Subcutaneous abdominal adipose tissue (tissue), 5 donors: Measurements from ENCODE around the gene LSAMP.

Experiments
- H3K27ac ChIP-seq: one replicate; pipeline ENCODE4 v1.7.0; 2013; ENCODE audit warnings: low read depth, mild to moderate bottlenecking, inconsistent platforms, low read length, moderate library complexity
- H3K27me3 ChIP-seq, 5 donors: one replicate each; pipeline ENCODE4 v1.7.0; 2013; ENCODE audit warnings: low read length in 5 of 5, inconsistent platforms in 1 of 5; ENCODE audit not compliant: control insufficient read depth in 5 of 5, insufficient read depth in 4 of 5
- H3K36me3 ChIP-seq, 5 donors: one replicate each; pipeline ENCODE4 v1.7.0; 2013; ENCODE audit warnings: low read length in 5 of 5; ENCODE audit not compliant: control insufficient read depth in 5 of 5, insufficient read depth in 5 of 5
- H3K4me1 ChIP-seq, 5 donors: one replicate each; pipeline ENCODE4 v1.7.0; 2013; ENCODE audit warnings: low read length in 5 of 5, mild to moderate bottlenecking in 3 of 5, moderate library complexity in 1 of 5; ENCODE audit not compliant: control insufficient read depth in 5 of 5, insufficient read depth in 5 of 5
- H3K4me3 ChIP-seq, 5 donors: one replicate each; pipeline ENCODE4 v1.7.0; 2013; ENCODE audit warnings: low read length in 5 of 5, low read depth in 1 of 5
- H3K9ac ChIP-seq, 5 donors: one replicate each; pipeline ENCODE4 v1.7.0; 2013; ENCODE audit warnings: low read length in 5 of 5, mild to moderate bottlenecking in 4 of 5, moderate library complexity in 3 of 5
- H3K9me3 ChIP-seq, 5 donors: one replicate each; pipeline ENCODE4 v1.7.0; 2013; ENCODE audit warnings: low read length in 5 of 5; ENCODE audit not compliant: control insufficient read depth in 5 of 5
- donor health status: healthy.
- donor health status: healthy.
- donor health status: healthy.
- donor health status: healthy.
- donor health status: healthy.

The LSAMP gene

GRCh38 chr3:116378077-116378476, 67.2 kb downstream of the LSAMP start:
- H3K4me3 ChIP-seq, result no peak overlapping the region
- no peaks in the 10 kb centered on the region for H3K36me3 ChIP-seq
- no peak overlapping the region for H3K27ac ChIP-seq
- no peaks in the 10 kb centered on the region for H3K27me3 ChIP-seq
- no peak overlapping the region for H3K9ac ChIP-seq
- no peaks in the 10 kb centered on the region for H3K4me1 ChIP-seq
- no peaks in the 10 kb centered on the region for H3K9me3 ChIP-seq

GRCh38 chr3:116374901-116375300, 70.4 kb downstream of the LSAMP start:
- Histone ChIP-seq H3K4me1 (no peaks in the 10 kb centered on the region), H3K9me3 (no peaks in the 10 kb centered on the region), H3K27me3 (no peaks in the 10 kb centered on the region), H3K27ac (no peak overlapping the region), H3K36me3 (no peaks in the 10 kb centered on the region), H3K9ac (no peak overlapping the region), H3K4me3 (no peak overlapping the region)

DNA sequence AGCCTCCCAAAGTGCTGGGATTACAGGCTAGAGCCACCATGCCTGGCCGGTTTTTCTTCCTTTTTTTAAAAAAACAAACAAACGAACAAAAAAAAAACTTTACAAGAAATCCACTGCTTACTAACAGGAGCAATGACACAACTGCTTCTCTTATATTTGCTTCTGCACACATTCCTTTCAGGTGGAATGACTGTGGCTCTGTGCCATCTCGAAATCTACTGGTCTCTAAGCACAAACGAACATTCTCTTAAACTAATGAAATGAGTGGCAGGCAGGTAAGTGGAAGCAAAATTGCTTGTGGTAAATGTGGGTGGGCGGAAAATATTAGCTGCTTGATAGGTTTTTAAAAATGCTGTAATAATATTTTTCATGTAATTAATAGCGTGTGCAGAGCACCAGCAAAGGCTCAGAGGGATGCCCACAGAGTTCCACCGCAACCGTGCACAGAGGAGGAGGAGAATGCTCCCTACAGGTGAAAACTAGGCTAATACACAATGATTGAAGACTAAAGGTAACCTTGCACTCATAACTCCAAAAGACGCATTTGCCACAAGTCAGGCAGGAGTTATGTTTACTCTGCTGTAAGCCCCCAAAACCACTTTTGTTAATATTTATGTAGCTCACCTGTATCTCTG, 77.4 kb downstream of the LSAMP start:
- Histone ChIP-seq H3K9me3 (no peaks in the 10 kb centered on the region), H3K9ac (no peak overlapping the region), H3K4me1 (no peaks in the 10 kb centered on the region), H3K4me3 (no peak overlapping the region), H3K27ac (no peak overlapping the region), H3K27me3 (no peaks in the 10 kb centered on the region), H3K36me3 (no peaks in the 10 kb centered on the region)

GRCh38 chr3:116356056-116356455, 89.2 kb downstream of the LSAMP start:
- Histone ChIP-seq H3K9ac (no peak overlapping the region), H3K27ac (no peak overlapping the region), H3K9me3 (no peaks in the 10 kb centered on the region), H3K27me3 (no peaks in the 10 kb centered on the region), H3K36me3 (no peaks in the 10 kb centered on the region), H3K4me3 (no peak overlapping the region), H3K4me1 (no peaks in the 10 kb centered on the region)

DNA sequence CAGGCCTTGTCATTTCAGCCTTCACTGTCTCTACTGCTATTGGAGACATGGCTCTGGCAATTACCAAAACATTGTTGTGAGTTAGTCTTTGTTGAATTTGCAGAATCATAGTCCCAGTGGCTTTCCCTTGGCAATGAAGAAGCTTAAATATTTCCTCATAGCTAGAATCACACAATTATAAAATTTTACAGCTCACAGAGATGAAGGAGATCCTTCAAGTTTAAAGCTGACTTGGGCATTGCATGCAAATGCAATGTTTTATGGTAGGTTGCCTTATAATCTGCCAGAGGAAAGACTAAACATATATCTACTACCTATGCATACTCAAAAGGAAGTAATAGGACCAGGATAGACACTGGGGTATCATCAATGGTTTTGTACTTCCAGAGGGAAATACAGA, 90.9 kb downstream of the LSAMP start:
- H3K9ac ChIP-seq, result no peak overlapping the region
- no peaks in the 10 kb centered on the region for H3K4me1 ChIP-seq
- H3K27ac ChIP-seq, result no peak overlapping the region
- H3K4me3 ChIP-seq, result no peak overlapping the region
- no peaks in the 10 kb centered on the region for H3K27me3 ChIP-seq
- no peaks in the 10 kb centered on the region for H3K9me3 ChIP-seq
- no peaks in the 10 kb centered on the region for H3K36me3 ChIP-seq

DNA sequence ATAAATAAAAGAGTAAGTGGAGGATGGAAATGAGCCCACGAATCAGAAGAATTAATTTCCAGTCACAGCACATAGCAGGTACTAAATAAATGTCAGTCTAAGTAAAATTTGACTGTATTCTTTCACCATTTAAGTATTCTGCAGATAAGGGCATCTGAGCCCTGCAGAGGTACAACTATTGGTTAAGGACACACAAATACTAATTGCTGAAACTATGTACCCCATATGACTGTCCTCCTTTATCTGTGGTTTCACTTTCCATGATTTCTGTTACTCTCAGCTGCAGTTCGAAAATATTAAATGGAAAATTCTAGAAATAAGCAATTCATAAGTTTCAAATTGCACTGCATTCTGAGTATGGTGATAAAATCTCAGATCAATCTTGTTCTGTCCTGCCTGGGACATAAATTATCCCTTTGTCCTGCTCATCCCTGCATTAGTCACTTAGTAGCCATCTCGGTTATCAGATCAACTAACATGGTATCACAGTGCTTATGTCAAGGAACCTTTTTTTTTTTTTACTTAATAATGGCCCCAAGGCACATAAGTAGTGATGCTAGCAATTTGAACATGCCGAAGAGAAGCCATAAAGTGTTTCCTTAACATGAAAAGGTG, 95.1 kb downstream of the LSAMP start:
- no peaks in the 10 kb centered on the region for H3K9me3 ChIP-seq
- H3K27ac ChIP-seq, result no peak overlapping the region
- H3K4me3 ChIP-seq, result no peak overlapping the region
- no peaks in the 10 kb centered on the region for H3K4me1 ChIP-seq
- H3K9ac ChIP-seq, result no peak overlapping the region
- no peaks in the 10 kb centered on the region for H3K27me3 ChIP-seq
- H3K36me3 ChIP-seq, result no peaks in the 10 kb centered on the region

DNA sequence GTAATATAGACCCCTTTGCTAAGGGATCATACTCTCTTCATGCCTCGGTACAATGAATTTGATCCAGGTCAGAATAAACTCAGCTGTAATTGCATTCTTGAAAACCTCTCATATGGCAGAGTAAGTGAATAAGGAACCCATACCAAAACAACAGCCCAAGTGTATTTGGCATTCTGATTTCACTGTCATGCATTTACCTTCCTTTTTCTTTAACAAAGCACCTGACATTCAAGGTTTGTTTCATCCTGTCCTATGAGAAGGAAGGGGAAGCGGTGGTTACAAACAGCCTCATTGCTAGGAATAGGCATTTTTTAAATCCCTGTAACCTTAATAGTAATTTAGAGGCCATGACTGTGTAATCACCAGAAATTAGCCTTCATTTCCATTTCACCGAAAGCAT, 97.1 kb downstream of the LSAMP start:
- no peaks in the 10 kb centered on the region for H3K36me3 ChIP-seq
- H3K9me3 ChIP-seq, result no peaks in the 10 kb centered on the region
- H3K4me3 ChIP-seq, result no peak overlapping the region
- no peak overlapping the region for H3K27ac ChIP-seq
- H3K9ac ChIP-seq, result no peak overlapping the region
- no peaks in the 10 kb centered on the region for H3K27me3 ChIP-seq
- no peaks in the 10 kb centered on the region for H3K4me1 ChIP-seq

- no peaks in the 10 kb centered on the region for H3K36me3 ChIP-seq
- H3K27ac ChIP-seq, result no peak overlapping the region
- no peak overlapping the region for H3K4me3 ChIP-seq
- H3K9ac ChIP-seq, result no peak overlapping the region
- no peaks in the 10 kb centered on the region for H3K27me3 ChIP-seq
- H3K9me3 ChIP-seq, result no peaks in the 10 kb centered on the region
- no peaks in the 10 kb centered on the region for H3K4me1 ChIP-seq
These were observed 102.8 kb downstream of the LSAMP start for GRCh38 chr3:116342499-116342898.

DNA sequence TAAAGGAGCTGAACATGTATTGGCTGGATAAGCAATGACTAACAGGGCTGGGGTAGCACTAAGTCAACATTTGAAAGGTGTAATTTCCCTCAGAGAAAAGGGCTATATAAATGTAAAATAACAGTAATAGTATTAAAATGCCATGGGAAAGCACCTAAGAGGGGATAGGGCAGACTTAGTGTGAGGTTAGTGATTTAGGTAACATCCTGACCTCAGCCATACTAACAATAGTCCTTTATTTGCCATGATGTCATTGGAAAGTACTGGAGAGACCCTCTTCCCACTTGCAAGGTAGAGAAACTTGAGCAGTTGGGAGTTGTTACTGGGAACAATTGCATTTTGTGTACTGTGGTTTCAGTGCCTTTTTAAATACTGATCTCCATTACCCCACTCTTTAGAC, 103.4 kb downstream of the LSAMP start:
- Histone ChIP-seq H3K4me3 (no peak overlapping the region), H3K27ac (no peak overlapping the region), H3K36me3 (no peaks in the 10 kb centered on the region), H3K4me1 (no peaks in the 10 kb centered on the region), H3K9me3 (no peaks in the 10 kb centered on the region), H3K27me3 (no peaks in the 10 kb centered on the region), H3K9ac (no peak overlapping the region)

- Histone ChIP-seq H3K9me3 (no peaks in the 10 kb centered on the region), H3K27me3 (no peaks in the 10 kb centered on the region), H3K9ac (no peak overlapping the region), H3K27ac (no peak overlapping the region), H3K4me3 (no peak overlapping the region), H3K4me1 (no peaks in the 10 kb centered on the region), H3K36me3 (no peaks in the 10 kb centered on the region)
These were observed 103.9 kb downstream of the LSAMP start for GRCh38 chr3:116341381-116341780.
